ENCODE data around the gene TGIF2.
"Not testable (repeated sequence)": the region's sequence is repeated elsewhere in the genome, so short reads cannot be mapped to it uniquely, and the experiment has no call there.

Gene TGIF2

GRCh38 chr20:36631646-36632045, 58.2 kb downstream of the TGIF2 start:
- Histone ChIP-seq H3K36me3 (ENCODE audit: control insufficient read depth in 4 of 4, insufficient read depth in 4 of 4, low read length in 3 of 4) (peaks cover 3 to 67% (median 38%) of the 10 kb centered on the region in 4 experiments), H3K27ac (ENCODE audit: insufficient read depth in 1 of 2, low read depth in 1 of 2, low read length in 2 of 2, poor library complexity in 1 of 2, severe bottlenecking in 2 of 2) (no peak overlapping the region), H3K27me3 (replicated peaks in 2 of 5; ENCODE audit: control insufficient read depth in 4 of 5, insufficient read depth in 5 of 5, low read length in 4 of 5) (no peaks in the 10 kb centered on the region), H3K4me1 (ENCODE audit: control extremely low read depth in 1 of 4, control insufficient read depth in 4 of 4, insufficient read depth in 4 of 4, low read length in 3 of 4) (peaks cover 3 to 32% (median 16%) of the 10 kb centered on the region in 4 experiments), H3K9me3 (ENCODE audit: control extremely low read depth in 1 of 5, control insufficient read depth in 4 of 5, insufficient read depth in 2 of 5, low read depth in 1 of 5, low read length in 4 of 5) (no peaks in the 10 kb centered on the region), H3K4me3 (ENCODE audit: control insufficient read depth in 1 of 7, extremely low read depth in 1 of 7, insufficient read depth in 4 of 7, low read depth in 2 of 7, low read length in 6 of 7) (no peak overlapping the region)
- no peak for DNase-seq
- CTCF ChIA-PET, result interaction anchor here (0.8 to 7.7 kb wide), 3 partner anchors 13 to 35 kb away, joined by 3 to 55 read pairs (median 29); partner anchors contain the start of gene SLA2
- POLR2A ChIA-PET, result no interaction called here
- WGBS (ENCODE audit: insufficient coverage), result 95% methylated on average over 6 of the region's 6 CpGs

GRCh38 chr20:36632147-36632486, 58.7 kb downstream of the TGIF2 start:
- Histone ChIP-seq H3K4me1 (ENCODE audit: control extremely low read depth in 1 of 4, control insufficient read depth in 4 of 4, insufficient read depth in 4 of 4, low read length in 3 of 4) (peaks cover 3 to 32% (median 16%) of the 10 kb centered on the region in 4 experiments), H3K27me3 (replicated peaks in 2 of 5; ENCODE audit: control insufficient read depth in 4 of 5, insufficient read depth in 5 of 5, low read length in 4 of 5) (no peaks in the 10 kb centered on the region), H3K9me3 (ENCODE audit: control extremely low read depth in 1 of 5, control insufficient read depth in 4 of 5, insufficient read depth in 2 of 5, low read depth in 1 of 5, low read length in 4 of 5) (no peaks in the 10 kb centered on the region), H3K27ac (ENCODE audit: insufficient read depth in 1 of 2, low read depth in 1 of 2, low read length in 2 of 2, poor library complexity in 1 of 2, severe bottlenecking in 2 of 2) (no peak overlapping the region), H3K36me3 (ENCODE audit: control insufficient read depth in 4 of 4, insufficient read depth in 4 of 4, low read length in 3 of 4) (peaks cover 6 to 62% (median 37%) of the 10 kb centered on the region in 4 experiments), H3K4me3 (ENCODE audit: control insufficient read depth in 1 of 7, extremely low read depth in 1 of 7, insufficient read depth in 4 of 7, low read depth in 2 of 7, low read length in 6 of 7) (no peak overlapping the region)
- DNase-seq, result no peak
- WGBS (ENCODE audit: insufficient coverage), result 100% methylated on average over 3 of the region's 3 CpGs
- ChIA-PET CTCF (interaction anchor here (0.8 to 7.7 kb wide), 4 partner anchors 13 to 36 kb away, joined by 3 to 55 read pairs (median 16); partner anchors contain the start of gene SLA2), POLR2A (no interaction called here)

GRCh38 chr20:36632487-36633284, 59.3 kb downstream of the TGIF2 start:
- Histone ChIP-seq H3K4me1 (ENCODE audit: control extremely low read depth in 1 of 4, control insufficient read depth in 4 of 4, insufficient read depth in 4 of 4, low read length in 3 of 4) (peaks cover 3 to 32% (median 16%) of the 10 kb centered on the region in 4 experiments), H3K27me3 (replicated peaks in 2 of 5; ENCODE audit: control insufficient read depth in 4 of 5, insufficient read depth in 5 of 5, low read length in 4 of 5) (no peaks in the 10 kb centered on the region), H3K9me3 (ENCODE audit: control extremely low read depth in 1 of 5, control insufficient read depth in 4 of 5, insufficient read depth in 2 of 5, low read depth in 1 of 5, low read length in 4 of 5) (no peaks in the 10 kb centered on the region), H3K27ac (ENCODE audit: insufficient read depth in 1 of 2, low read depth in 1 of 2, low read length in 2 of 2, poor library complexity in 1 of 2, severe bottlenecking in 2 of 2) (no peak overlapping the region), H3K4me3 (ENCODE audit: control insufficient read depth in 1 of 7, extremely low read depth in 1 of 7, insufficient read depth in 4 of 7, low read depth in 2 of 7, low read length in 6 of 7) (no peak overlapping the region), H3K36me3 (ENCODE audit: control insufficient read depth in 4 of 4, insufficient read depth in 4 of 4, low read length in 3 of 4) (peaks cover 6 to 57% (median 34%) of the 10 kb centered on the region in 4 experiments)
- 94% methylated on average over 13 of the region's 14 CpGs for WGBS (ENCODE audit: insufficient coverage)
- DNase-seq, result no peak
- ChIA-PET POLR2A (no interaction called here), CTCF (interaction anchor here (0.6 to 7.7 kb wide), 5 partner anchors 12 to 35 kb away, joined by 3 to 55 read pairs (median 4); partner anchors contain the start of gene SLA2)

- peaks cover 3 to 30% (median 16%) of the 10 kb centered on the region in 4 experiments for H3K4me1 ChIP-seq (ENCODE audit: control extremely low read depth in 1 of 4, control insufficient read depth in 4 of 4, insufficient read depth in 4 of 4, low read length in 3 of 4)
- H3K36me3 ChIP-seq (ENCODE audit: control insufficient read depth in 4 of 4, insufficient read depth in 4 of 4, low read length in 3 of 4), result peaks cover 6 to 50% (median 34%) of the 10 kb centered on the region in 4 experiments
- H3K4me3 ChIP-seq (ENCODE audit: control insufficient read depth in 1 of 7, extremely low read depth in 1 of 7, insufficient read depth in 4 of 7, low read depth in 2 of 7, low read length in 6 of 7), result no peak overlapping the region
- DNase-seq, result no peak
- WGBS (ENCODE audit: insufficient coverage), result 100% methylated on average over 4 of the region's 9 CpGs
- H3K9me3 ChIP-seq (ENCODE audit: control extremely low read depth in 1 of 5, control insufficient read depth in 4 of 5, insufficient read depth in 2 of 5, low read depth in 1 of 5, low read length in 4 of 5), result no peaks in the 10 kb centered on the region
- POLR2A ChIA-PET, result interaction anchor here (0.6 to 0.7 kb wide), 2 partner anchors 9 to 48 kb away, joined by 3 read pairs; no protein-coding TSS in a partner anchor
- CTCF ChIA-PET, result interaction anchor here (1.3 to 7.7 kb wide), 3 partner anchors 12 to 35 kb away, joined by 3 to 55 read pairs (median 29); partner anchors contain the start of gene SLA2
- H3K27me3 ChIP-seq (replicated peaks in 2 of 5; ENCODE audit: control insufficient read depth in 4 of 5, insufficient read depth in 5 of 5, low read length in 4 of 5), result no peaks in the 10 kb centered on the region
- H3K27ac ChIP-seq (ENCODE audit: insufficient read depth in 1 of 2, low read depth in 1 of 2, low read length in 2 of 2, poor library complexity in 1 of 2, severe bottlenecking in 2 of 2), result no peak overlapping the region
Measured at GRCh38 chr20:36633285-36633772, 59.9 kb downstream of the TGIF2 start.

GRCh38 chr20:36634342-36634741, 60.9 kb downstream of the TGIF2 start:
- Histone ChIP-seq H3K36me3 (ENCODE audit: control insufficient read depth in 4 of 4, insufficient read depth in 4 of 4, low read length in 3 of 4) (peaks cover 6 to 55% (median 39%) of the 10 kb centered on the region in 4 experiments), H3K4me3 (ENCODE audit: control insufficient read depth in 1 of 7, extremely low read depth in 1 of 7, insufficient read depth in 4 of 7, low read depth in 2 of 7, low read length in 6 of 7) (no peak overlapping the region), H3K9me3 (ENCODE audit: control extremely low read depth in 1 of 5, control insufficient read depth in 4 of 5, insufficient read depth in 2 of 5, low read depth in 1 of 5, low read length in 4 of 5) (no peaks in the 10 kb centered on the region), H3K27me3 (replicated peaks in 2 of 5; ENCODE audit: control insufficient read depth in 4 of 5, insufficient read depth in 5 of 5, low read length in 4 of 5) (no peaks in the 10 kb centered on the region), H3K27ac (ENCODE audit: insufficient read depth in 1 of 2, low read depth in 1 of 2, low read length in 2 of 2, poor library complexity in 1 of 2, severe bottlenecking in 2 of 2) (no peak overlapping the region), H3K4me1 (ENCODE audit: control extremely low read depth in 1 of 4, control insufficient read depth in 4 of 4, insufficient read depth in 4 of 4, low read length in 3 of 4) (peaks cover 3 to 22% (median 15%) of the 10 kb centered on the region in 4 experiments)
- POLR2A ChIA-PET, result no interaction called here
- CTCF ChIA-PET, result interaction anchor here (0.7 to 7.7 kb wide), 3 partner anchors 11 to 22 kb away, joined by 3 to 55 read pairs (median 29); partner anchors contain the start of gene SLA2
- 93% methylated on average over 10 of the region's 11 CpGs for WGBS (ENCODE audit: insufficient coverage)
- DNase-seq, result no peak

- POLR2A ChIA-PET, result not testable (repeated sequence)
- peaks cover 2 to 41% (median 30%) of the 10 kb centered on the region in 4 experiments for H3K36me3 ChIP-seq (ENCODE audit: control insufficient read depth in 4 of 4, insufficient read depth in 4 of 4, low read length in 3 of 4)
Measured at GRCh38 chr20:36638876-36639400, 65.5 kb downstream of the TGIF2 start.

More at GRCh38 chr20:36638876-36639400, 65.5 kb downstream of the TGIF2 start:
- H3K4me3 ChIP-seq (ENCODE audit: control insufficient read depth in 1 of 7, extremely low read depth in 1 of 7, insufficient read depth in 4 of 7, low read depth in 2 of 7, low read length in 6 of 7); H3K27me3 ChIP-seq (replicated peaks in 2 of 5; ENCODE audit: control insufficient read depth in 4 of 5, insufficient read depth in 5 of 5, low read length in 4 of 5); H3K27ac ChIP-seq (ENCODE audit: insufficient read depth in 1 of 2, low read depth in 1 of 2, low read length in 2 of 2, poor library complexity in 1 of 2, severe bottlenecking in 2 of 2); H3K9me3 ChIP-seq (ENCODE audit: control extremely low read depth in 1 of 5, control insufficient read depth in 4 of 5, insufficient read depth in 2 of 5, low read depth in 1 of 5, low read length in 4 of 5); DNase-seq: not testable (repeated sequence)
- CTCF ChIA-PET, result interaction anchor here (0.6 kb wide), 2 partner anchors 35 to 525 kb away, joined by 3 read pairs; no protein-coding TSS in a partner anchor
- 92% methylated on average over 9 of the region's 12 CpGs for WGBS (ENCODE audit: insufficient coverage)
- H3K4me1 ChIP-seq (ENCODE audit: control extremely low read depth in 1 of 4, control insufficient read depth in 4 of 4, insufficient read depth in 4 of 4, low read length in 3 of 4), result peaks cover 0 to 23% (median 14%) of the 10 kb centered on the region in 4 experiments

All from common myeloid progenitor, CD34-positive (primary cell).